GM12878 (cell line): ENCODE measurements around the gene PP2D1. TPM values are rescaled to one million over a fixed set of nuclear protein-coding genes. Genes with fewer than 3 reads are reported as not detected.

Source experiments
- ATAC-seq: fragments of 200-7000 bp; cut with Tn5 transposase; 3 replicates; pipeline ENCODE4 v1.9.1; 2020; ENCODE audit warnings: mild to moderate bottlenecking, moderate library complexity
- BruUV-seq: library from RNA; stranded (reverse); fragments of 400-500 nt; replicated peaks from 2 replicates; lab custom pipeline; 2021; lab: Mats Ljungman, UMichigan
- CTCF ChIA-PET: fragments of 300-600 bp; sonication (Branson Sonifier 250); formaldehyde crosslinking; extraction: SDS; loops from one replicate; lab custom pipeline; 2021; ENCODE audit warnings: inconsistent platforms; lab: Yijun Ruan, JAX
- POLR2A ChIA-PET: fragments of 350-600 bp; formaldehyde crosslinking; extraction: SDS; loops from one replicate; lab custom pipeline; 2021; ENCODE audit warnings: inconsistent platforms; lab: Charles Lee
- RAD21 ChIA-PET: fragments of 300-600 bp; sonication (Branson Sonifier 250); formaldehyde crosslinking; loops from one replicate; lab custom pipeline; 2023; ENCODE audit warnings: antibody characterized with exemption; ENCODE audit not compliant: unreplicated experiment; lab: Charles Lee
- SMC1A ChIA-PET: fragments of 300-600 bp; sonication (Branson Sonifier 250); formaldehyde crosslinking; loops from one replicate; lab custom pipeline; 2023; ENCODE audit not compliant: unreplicated experiment, uncharacterized antibody; lab: Charles Lee
- DNase-seq: peaks from one replicate; pipeline ENCODE4 v3.0.0-alpha.2; 2011; ENCODE audit warnings: low read depth, low spot score
- FAIRE-seq: peaks from 3 replicates; lab custom pipeline; 2011; peaks lifted over from hg19 to GRCh38; lab: Jason Lieb, UNC
- H2AFZ ChIP-seq: 2 replicates; pipeline ENCODE4 v1.6.0; 2011; ENCODE audit warnings: low read depth, low read length, control low read depth; ENCODE audit not compliant: control insufficient read depth
- H3K27ac ChIP-seq: 2 replicates; pipeline ENCODE4 v1.5.1; 2011; ENCODE audit warnings: control low read depth; ENCODE audit not compliant: control insufficient read depth, insufficient read depth
- H3K27me3 ChIP-seq, 2 experiments: replicated peaks in 1 of 2; 2 replicates each; pipeline versions ENCODE4 v1.6.0 to v1.6.1; 2011; ENCODE audit warnings: low read length in 1 of 2; ENCODE audit not compliant: control insufficient read depth in 2 of 2, insufficient read depth in 2 of 2
- H3K36me3 ChIP-seq, 2 experiments: 2 replicates each; pipeline ENCODE4 v1.5.1; 2011; ENCODE audit warnings: low read length in 1 of 2; ENCODE audit not compliant: control insufficient read depth in 2 of 2, insufficient read depth in 2 of 2
- H3K4me1 ChIP-seq: 2 replicates; pipeline ENCODE4 v1.6.1; 2011; ENCODE audit warnings: mild to moderate bottlenecking, low read length, moderate library complexity, mixed read lengths; ENCODE audit not compliant: control insufficient read depth, insufficient read depth
- H3K4me2 ChIP-seq: 2 replicates; pipeline ENCODE4 v1.6.0; 2011; ENCODE audit warnings: control low read depth; ENCODE audit not compliant: control insufficient read depth, insufficient read depth
- H3K4me3 ChIP-seq: fragments of 200-600 bp; sonication (generic); 2 replicates; pipeline ENCODE4 v1.5.1; 2016
- H3K79me2 ChIP-seq: 2 replicates; pipeline ENCODE4 v1.6.0; 2011; ENCODE audit warnings: low read length; ENCODE audit not compliant: control insufficient read depth, insufficient read depth
- H3K9ac ChIP-seq: 2 replicates; pipeline ENCODE4 v1.8.0; 2011; ENCODE audit warnings: low read length, control low read depth, mixed read lengths; ENCODE audit not compliant: control insufficient read depth, insufficient read depth
- H3K9me3 ChIP-seq: replicated peaks from 3 replicates; pipeline ENCODE4 v1.5.1; 2011; ENCODE audit warnings: mild to moderate bottlenecking, low read length; ENCODE audit not compliant: control insufficient read depth, insufficient read depth
- H4K20me1 ChIP-seq: 2 replicates; pipeline ENCODE4 v1.6.0; 2011; ENCODE audit not compliant: control insufficient read depth, insufficient read depth
- BHLHE40 ChIP-seq, 2 experiments: fragments of 450-650 bp in 1 of 2; IDR thresholded peaks; 2 replicates each; pipeline ENCODE4 v1.6.1; 2011 to 2017; ENCODE audit warnings: low read depth in 2 of 2, borderline replicate concordance in 1 of 2, improper control_type of control experiment in 1 of 2, low read length in 1 of 2, mild to moderate bottlenecking in 1 of 2
- CREB1 ChIP-seq: IDR thresholded peaks from 2 replicates; pipeline ENCODE4 v1.6.1; 2012; ENCODE audit warnings: low read depth, mild to moderate bottlenecking, inconsistent platforms
- EED ChIP-seq: sonication (generic); IDR thresholded peaks from 2 replicates; pipeline ENCODE4 v1.6.1; 2016; ENCODE audit warnings: antibody characterized with exemption, low read depth
- ETV6 ChIP-seq, 2 experiments: fragments of 450-650 bp in 1 of 2; IDR thresholded peaks in 1 of 2; conservative IDR thresholded peaks in 1 of 2; 2 replicates each; pipeline ENCODE4 v1.6.1; 2014; ENCODE audit warnings: antibody characterized with exemption in 1 of 2, borderline replicate concordance in 1 of 2, low read depth in 1 of 2, mild to moderate bottlenecking in 1 of 2, moderate library complexity in 1 of 2
- IKZF2 ChIP-seq, 2 experiments: fragments of 450-650 bp; IDR thresholded peaks; 2 replicates each; pipeline ENCODE4 v1.6.1; 2017; ENCODE audit warnings: mild to moderate bottlenecking in 2 of 2, moderate library complexity in 2 of 2
- IRF4 ChIP-seq: IDR thresholded peaks from 2 replicates; pipeline ENCODE4 v1.6.1; 2011; ENCODE audit warnings: low read depth, low read length
- JUNB ChIP-seq: IDR thresholded peaks from 2 replicates; pipeline ENCODE4 v1.6.1; 2016; ENCODE audit warnings: antibody characterized with exemption, mild to moderate bottlenecking
- MTA2 ChIP-seq: fragments of 450-650 bp; IDR thresholded peaks from 2 replicates; pipeline ENCODE4 v1.6.1; 2016; ENCODE audit warnings: low read depth, mild to moderate bottlenecking, moderate library complexity
- NFIC ChIP-seq: IDR thresholded peaks from 2 replicates; pipeline ENCODE4 v1.6.1; 2012; ENCODE audit warnings: low read depth, mild to moderate bottlenecking, inconsistent platforms, low read length, moderate library complexity
- RFX5 ChIP-seq: IDR thresholded peaks from 2 replicates; pipeline ENCODE4 v1.6.1; 2011; ENCODE audit warnings: low read depth, low read length, improper control_type of control experiment
- RUNX3 ChIP-seq: IDR thresholded peaks from 2 replicates; pipeline ENCODE4 v1.6.1; 2012; ENCODE audit warnings: low read length, inconsistent platforms
- TCF3 ChIP-seq: IDR thresholded peaks from 2 replicates; pipeline ENCODE4 v1.6.1; 2012; ENCODE audit warnings: low read depth, mild to moderate bottlenecking, low read length, borderline replicate concordance; ENCODE audit not compliant: insufficient read depth
- TCF7 ChIP-seq: IDR thresholded peaks from 2 replicates; pipeline ENCODE4 v1.6.1; 2014; ENCODE audit warnings: antibody characterized with exemption, borderline replicate concordance
- ZBED1 ChIP-seq: IDR thresholded peaks from 2 replicates; pipeline ENCODE4 v1.6.1; 2016; ENCODE audit warnings: borderline replicate concordance
- WGBS: methylation state at CpG from one replicate; pipeline ENCODE4 v1.1.6; 2016; ENCODE audit warnings: low lambda C conversion rate; ENCODE audit not compliant: insufficient replicate concordance, insufficient coverage; ENCODE audit errors: missing lambda C conversion rate; 5-methylcytosine and 5-hydroxymethylcytosine counted together
- in situ Hi-C: fragments of 300-500 bp; cut with MboI; formaldehyde crosslinking; loops from 9 replicates; pipeline ENCODE4 v1.14.3; 2018; ENCODE audit warnings: mixed read lengths
- intact Hi-C: fragments of 100-400 bp; cut with micrococcal nuclease; formaldehyde crosslinking; loops from one replicate; pipeline ENCODE4 v1.14.2; 2022; ENCODE audit not compliant: unreplicated experiment
- polyA plus RNA-seq, 11 experiments: library from polyadenylated mRNA; depleted of rRNA in 4 of 11; unstranded in 6 of 11; stranded (reverse) in 5 of 11; fragments of >200 nt; fragmentation: Nextera tagmentation in 4 of 11; fragmentation: Illumina TruSeq in 1 of 11; extraction: Ambion mirVana in 4 of 11; extraction: Trizol in 1 of 11; gene quantifications; 1 replicate in 1 of 11; 2 replicates in 10 of 11; pipeline versions ENCODE4 v1.2.1 to v1.2.3, GENCODE V29; 2011 to 2016; ENCODE audit warnings: inconsistent platforms in 2 of 11, missing spikeins in 2 of 11, low read depth in 1 of 11
- total RNA-seq, 4 experiments: library from RNA; depleted of rRNA in 3 of 4; stranded (reverse); fragments of >200 nt in 3 of 4; fragmentation: Illumina TruSeq in 1 of 4; extraction: Trizol in 1 of 4; gene quantifications; 2 replicates each; pipeline versions ENCODE4 v1.2.1 to v1.2.3, GENCODE V29; 2013 to 2021
- TF ChIP-seq, protein P1 (sequence below): fragments of 450-650 bp; IDR thresholded peaks from 2 replicates; pipeline ENCODE4 v1.6.1; 2017; ENCODE audit warnings: mild to moderate bottlenecking
- TF ChIP-seq, protein P2 (sequence below): IDR thresholded peaks from 2 replicates; pipeline ENCODE4 v1.6.1; 2012; ENCODE audit warnings: low read length, inconsistent platforms

The PP2D1 gene
- total and polyA plus RNA-seq, 10 of the 15 experiments (the other 5 are each of a cell fraction or from before 2014, with no cell fraction given) = 0.04 to 0.18 (median 0.17) TPM; not detected in 7

DNA sequence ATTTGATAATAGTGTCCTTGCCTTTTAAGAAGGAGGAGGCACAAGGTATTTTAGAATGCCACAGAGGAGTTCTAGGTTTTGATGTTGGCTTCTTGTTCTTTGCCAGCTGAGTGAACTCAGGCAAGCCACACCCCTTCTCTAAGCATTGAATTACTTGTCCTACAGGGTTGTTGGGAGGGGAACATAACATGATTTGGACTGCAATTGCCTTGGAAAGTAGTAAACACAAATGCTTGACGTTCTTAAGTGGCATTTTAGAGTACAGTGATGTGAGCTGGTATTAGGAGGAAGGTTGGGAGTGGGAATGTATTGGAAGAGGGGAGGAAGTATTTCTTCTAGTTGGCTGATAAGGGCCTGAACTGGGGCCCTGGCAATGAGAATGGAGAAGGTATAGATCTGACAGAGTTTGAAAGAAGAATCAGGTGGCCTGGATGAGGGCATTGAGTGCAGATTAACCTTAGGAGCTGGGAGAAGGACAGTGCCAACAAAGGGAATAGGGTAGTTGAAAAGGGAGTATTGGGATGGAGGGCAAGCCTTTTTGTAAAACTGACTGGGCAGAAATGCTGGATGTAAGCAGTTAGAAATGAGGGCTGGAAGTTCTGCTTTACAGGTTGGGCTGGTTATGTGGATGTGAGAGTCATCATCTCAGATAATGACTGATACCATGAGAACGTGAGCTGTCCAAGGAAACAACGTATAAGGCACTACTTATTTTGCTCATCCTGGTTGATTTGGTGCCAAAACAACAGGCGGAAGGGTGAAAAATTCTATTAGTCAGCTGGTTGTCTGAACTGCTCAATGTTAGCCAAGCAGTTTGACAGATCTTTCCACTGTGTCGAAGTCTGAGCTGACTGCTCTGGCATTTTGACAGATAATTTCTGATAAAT lies 44.9 kb upstream of the PP2D1 start:
- peaks cover 26% of the 10 kb centered on the region for H3K4me1 ChIP-seq
- WGBS = 11% methylated on average over 5 of the region's 5 CpGs
- RAD21 ChIA-PET = interaction anchor here (1.5 kb wide), 1 partner anchor 15 kb away, joined by 5 read pairs; no protein-coding TSS in a partner anchor
- H3K79me2 ChIP-seq = no peaks in the 10 kb centered on the region; the same call in 1 of the 2 replicates
- CTCF ChIA-PET = no interaction called here
- in situ Hi-C loops (no loop called here), intact Hi-C loops (loop anchor here (5.0 kb wide), 1 partner anchor 130 kb away; the partner anchor contains the start of gene SGO1)
- no peaks in the 10 kb centered on the region for H3K9me3 ChIP-seq
- no peaks in the 10 kb centered on the region for H4K20me1 ChIP-seq
- no peaks in the 10 kb centered on the region for H3K36me3 ChIP-seq
- DNase-seq (no peak), ATAC-seq (peak; percentile 61), FAIRE-seq (peak; percentile 31)
- SMC1A ChIA-PET = interaction anchor here (0.8 to 1.3 kb wide), 5 partner anchors 10 to 130 kb away, joined by 3 to 4 read pairs (median 4); partner anchors contain the start of gene SGO1
- H3K27ac ChIP-seq = no peak overlapping the region
- no peak overlapping the region for H3K4me2 ChIP-seq
- no TSS peak for BruUV-seq
- H2AFZ ChIP-seq = no peak overlapping the region
- 0 out of 2 replicates have a peak, but pooled peaks have one; percentile 25 for TF ChIP-seq TCF3
- no peak for TF ChIP-seq RFX5
- peak; percentile 63; the same call in 1 of the 2 replicates for TF ChIP-seq EED
- TF ChIP-seq RUNX3 = peak; percentile 23; the same call in 1 of the 2 replicates
- TF ChIP-seq MTA2 = no peak
- peak; percentile 36 to 42; a peak in 2 of 4 replicates for TF ChIP-seq IKZF2 (IDR thresholded peaks at IDR 0.05)
- TF ChIP-seq, protein P1, sequence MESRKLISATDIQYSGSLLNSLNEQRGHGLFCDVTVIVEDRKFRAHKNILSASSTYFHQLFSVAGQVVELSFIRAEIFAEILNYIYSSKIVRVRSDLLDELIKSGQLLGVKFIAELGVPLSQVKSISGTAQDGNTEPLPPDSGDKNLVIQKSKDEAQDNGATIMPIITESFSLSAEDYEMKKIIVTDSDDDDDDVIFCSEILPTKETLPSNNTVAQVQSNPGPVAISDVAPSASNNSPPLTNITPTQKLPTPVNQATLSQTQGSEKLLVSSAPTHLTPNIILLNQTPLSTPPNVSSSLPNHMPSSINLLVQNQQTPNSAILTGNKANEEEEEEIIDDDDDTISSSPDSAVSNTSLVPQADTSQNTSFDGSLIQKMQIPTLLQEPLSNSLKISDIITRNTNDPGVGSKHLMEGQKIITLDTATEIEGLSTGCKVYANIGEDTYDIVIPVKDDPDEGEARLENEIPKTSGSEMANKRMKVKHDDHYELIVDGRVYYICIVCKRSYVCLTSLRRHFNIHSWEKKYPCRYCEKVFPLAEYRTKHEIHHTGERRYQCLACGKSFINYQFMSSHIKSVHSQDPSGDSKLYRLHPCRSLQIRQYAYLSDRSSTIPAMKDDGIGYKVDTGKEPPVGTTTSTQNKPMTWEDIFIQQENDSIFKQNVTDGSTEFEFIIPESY = no peak
- peak in 1 of 2 experiments; percentile 62; a peak in 1 of 4 replicates for TF ChIP-seq ETV6 (conservative IDR thresholded peaks at IDR 0.05 in 1 of 2, IDR thresholded peaks at IDR 0.05 in 1 of 2; ENCODE audit: borderline replicate concordance in 1 of 2, low read depth in 1 of 2)
- no peak for TF ChIP-seq TCF7
- peak; percentile 19; the same call in 1 of the 2 replicates for TF ChIP-seq ZBED1
- TF ChIP-seq BHLHE40 (IDR thresholded peaks at IDR 0.05; ENCODE audit: borderline replicate concordance in 1 of 2, low read depth in 2 of 2, low read length in 1 of 2) = peak; percentile 62 to 80
- TF ChIP-seq, protein P2, sequence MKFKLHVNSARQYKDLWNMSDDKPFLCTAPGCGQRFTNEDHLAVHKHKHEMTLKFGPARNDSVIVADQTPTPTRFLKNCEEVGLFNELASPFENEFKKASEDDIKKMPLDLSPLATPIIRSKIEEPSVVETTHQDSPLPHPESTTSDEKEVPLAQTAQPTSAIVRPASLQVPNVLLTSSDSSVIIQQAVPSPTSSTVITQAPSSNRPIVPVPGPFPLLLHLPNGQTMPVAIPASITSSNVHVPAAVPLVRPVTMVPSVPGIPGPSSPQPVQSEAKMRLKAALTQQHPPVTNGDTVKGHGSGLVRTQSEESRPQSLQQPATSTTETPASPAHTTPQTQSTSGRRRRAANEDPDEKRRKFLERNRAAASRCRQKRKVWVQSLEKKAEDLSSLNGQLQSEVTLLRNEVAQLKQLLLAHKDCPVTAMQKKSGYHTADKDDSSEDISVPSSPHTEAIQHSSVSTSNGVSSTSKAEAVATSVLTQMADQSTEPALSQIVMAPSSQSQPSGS = peak; percentile 49; the same call in 1 of the 2 replicates
- peak; percentile 30; the same call in 1 of the 2 replicates for TF ChIP-seq NFIC
- peak; percentile 78; the same call in 1 of the 2 replicates for TF ChIP-seq IRF4
- TF ChIP-seq JUNB = peak; percentile 88
- no peak for TF ChIP-seq CREB1
- no peaks in the 10 kb centered on the region for H3K27me3 ChIP-seq
- no peak overlapping the region for H3K9ac ChIP-seq
- no peak overlapping the region for H3K4me3 ChIP-seq
- POLR2A ChIA-PET = interaction anchor here (1.4 kb wide), 1 partner anchor 15 kb away, joined by 7 read pairs; no protein-coding TSS in a partner anchor
